NCI-H1694 (cell line): ENCODE results near the gene PLXDC1.
"Not testable (repeated sequence)": the region's sequence is repeated elsewhere in the genome, so short reads cannot be mapped to it uniquely, and the experiment has no call there.

Experiments used
- DNase-seq: peaks from one replicate; lab custom pipeline; 2025; lab: John Stamatoyannopoulos, UW

The PLXDC1 gene

GRCh38 chr17:39155654-39156053, 4.2 kb upstream of the PLXDC1 start:
- no peak for DNase-seq

- DNase-seq = peak; percentile 93
Observed at GRCh38 chr17:39153599-39154051, 2.2 kb upstream of the PLXDC1 start.

GRCh38 chr17:39151943-39152818, 744 bp upstream of the PLXDC1 start:
- DNase-seq = peak; percentile 65

GRCh38 chr17:39150795-39151149, 665 bp downstream of the PLXDC1 start:
- no peak for DNase-seq

- DNase-seq = no peak
Observed at GRCh38 chr17:39150104-39150634, 1.3 kb downstream of the PLXDC1 start.

GRCh38 chr17:39147221-39148185, 3.9 kb downstream of the PLXDC1 start:
- no peak for DNase-seq

GRCh38 chr17:39146273-39146672, 5.2 kb downstream of the PLXDC1 start:
- no peak for DNase-seq

- DNase-seq = no peak
Observed at GRCh38 chr17:39145143-39145542, 6.3 kb downstream of the PLXDC1 start.

- DNase-seq = peak; percentile 90
Observed at GRCh38 chr17:39144416-39144840, 7.0 kb downstream of the PLXDC1 start.

GRCh38 chr17:39143552-39144093, 7.8 kb downstream of the PLXDC1 start:
- no peak for DNase-seq

- DNase-seq = no peak
Observed at GRCh38 chr17:39141915-39142664, 9.3 kb downstream of the PLXDC1 start.

- no peak for DNase-seq
Observed at GRCh38 chr17:39141294-39141693, 10.1 kb downstream of the PLXDC1 start.

- DNase-seq = no peak
Observed at GRCh38 chr17:39139561-39139960, 11.9 kb downstream of the PLXDC1 start.

GRCh38 chr17:39139161-39139511, 12.3 kb downstream of the PLXDC1 start:
- DNase-seq = no peak

- DNase-seq = no peak
Observed at GRCh38 chr17:39138431-39139160, 12.8 kb downstream of the PLXDC1 start.

GRCh38 chr17:39134878-39135277, 16.6 kb downstream of the PLXDC1 start:
- no peak for DNase-seq

- DNase-seq = no peak
Observed at GRCh38 chr17:39132192-39132610, 19.2 kb downstream of the PLXDC1 start.

GRCh38 chr17:39131616-39132015, 19.8 kb downstream of the PLXDC1 start:
- no peak for DNase-seq

GRCh38 chr17:39130205-39130604, 21.2 kb downstream of the PLXDC1 start:
- no peak for DNase-seq

GRCh38 chr17:39129544-39129943, 21.9 kb downstream of the PLXDC1 start:
- not testable (repeated sequence) for DNase-seq

GRCh38 chr17:39126436-39126835, 25.0 kb downstream of the PLXDC1 start:
- no peak for DNase-seq
